Effector CD8-positive, alpha-beta T cell (primary cell): Measurements from ENCODE around the gene RNF141.

Source experiments
- DNase-seq: peaks from one replicate; lab custom pipeline; 2025; lab: John Stamatoyannopoulos, UW

The RNF141 gene

GRCh38 chr11:10561043-10561818, 20.2 kb upstream of the RNF141 start:
- DNase-seq = no peak

GRCh38 chr11:10558288-10558687, 17.3 kb upstream of the RNF141 start:
- no peak for DNase-seq

- no peak for DNase-seq
These were observed 15.6 kb upstream of the RNF141 start for GRCh38 chr11:10556590-10556989.

GRCh38 chr11:10551845-10552352, 10.9 kb upstream of the RNF141 start:
- DNase-seq = no peak

- DNase-seq = no peak
These were observed 10.3 kb upstream of the RNF141 start for GRCh38 chr11:10551290-10551592.

- no peak for DNase-seq
These were observed 9.7 kb upstream of the RNF141 start for GRCh38 chr11:10550503-10551289.

GRCh38 chr11:10544491-10545465, 3.8 kb upstream of the RNF141 start:
- no peak for DNase-seq

GRCh38 chr11:10543782-10544181, 2.8 kb upstream of the RNF141 start:
- no peak for DNase-seq

GRCh38 chr11:10542776-10543175, 1.8 kb upstream of the RNF141 start:
- no peak for DNase-seq

GRCh38 chr11:10541561-10541930, 559 bp upstream of the RNF141 start:
- DNase-seq = no peak

GRCh38 chr11:10540546-10540914, 457 bp downstream of the RNF141 start:
- no peak for DNase-seq

- no peak for DNase-seq
These were observed 1.6 kb downstream of the RNF141 start for GRCh38 chr11:10539339-10539738.

GRCh38 chr11:10538924-10539323, 2.1 kb downstream of the RNF141 start:
- no peak for DNase-seq

GRCh38 chr11:10537600-10537999, 3.4 kb downstream of the RNF141 start:
- no peak for DNase-seq

GRCh38 chr11:10534316-10534715, 6.7 kb downstream of the RNF141 start:
- DNase-seq = no peak

GRCh38 chr11:10533323-10533722, 7.7 kb downstream of the RNF141 start:
- DNase-seq = no peak

- no peak for DNase-seq
These were observed 8.5 kb downstream of the RNF141 start for GRCh38 chr11:10532526-10532925.

- DNase-seq = no peak
These were observed 11.7 kb downstream of the RNF141 start for GRCh38 chr11:10529279-10529678.

- DNase-seq = no peak
These were observed 12.9 kb downstream of the RNF141 start for GRCh38 chr11:10528121-10528520.

GRCh38 chr11:10526974-10527918, 13.7 kb downstream of the RNF141 start:
- DNase-seq = no peak

GRCh38 chr11:10524471-10524870, 16.5 kb downstream of the RNF141 start:
- DNase-seq = no peak
